B cell (primary cell): ENCODE results near the gene POLR2J. TPM values are rescaled to one million over a fixed set of nuclear protein-coding genes. Genes with fewer than 3 reads are reported as not detected.

Source experiments
- ATAC-seq: fragments of 200-7000 bp; cut with Tn5 transposase; one replicate; pipeline ENCODE4 v1.10.0; 2021; ENCODE audit warnings: low read depth, mild to moderate bottlenecking, moderate number of reproducible peaks, moderate library complexity
- CTCF ChIA-PET: fragments of 350-600 bp; sonication (Branson Sonifier 250); formaldehyde crosslinking; loops from one replicate; lab custom pipeline; 2021; ENCODE audit warnings: antibody characterized with exemption, inconsistent platforms; lab: Charles Lee
- POLR2A ChIA-PET: fragments of 350-600 bp; sonication (Branson Sonifier 250); formaldehyde crosslinking; loops from one replicate; lab custom pipeline; 2021; ENCODE audit warnings: antibody characterized with exemption; lab: Charles Lee
- DNase-seq: peaks from one replicate; pipeline ENCODE4 v3.0.0; 2013
- H2AFZ ChIP-seq: 2 replicates; pipeline ENCODE4 v1.6.1; 2012; ENCODE audit warnings: mild to moderate bottlenecking, low read depth, low read length; ENCODE audit not compliant: insufficient read depth, poor library complexity, severe bottlenecking
- H3K27ac ChIP-seq, 2 donors: 1 replicate in 1 of 2; 2 replicates in 1 of 2; pipeline ENCODE4 v1.5.1; 2012 to 2013; ENCODE audit warnings: low read length in 2 of 2, mild to moderate bottlenecking in 2 of 2, moderate library complexity in 1 of 2
- H3K27me3 ChIP-seq, 4 experiments: fragments of 200-600 bp in 1 of 4; sonication (generic) in 1 of 4; replicated peaks in 1 of 4; 1 replicate in 2 of 4; 2 replicates in 2 of 4; pipeline versions ENCODE4 v1.6.1 to v1.7.0; 2013 to 2016; ENCODE audit warnings: low read length in 3 of 4, mild to moderate bottlenecking in 2 of 4, mixed read lengths in 1 of 4, moderate library complexity in 1 of 4; ENCODE audit not compliant: insufficient read depth in 4 of 4, control insufficient read depth in 3 of 4; ENCODE audit errors: control extremely low read depth in 1 of 4
- H3K36me3 ChIP-seq, 2 experiments: replicated peaks in 1 of 2; 1 replicate in 1 of 2; 2 replicates in 1 of 2; pipeline versions ENCODE4 v1.6.1 to v1.7.1; 2013; ENCODE audit warnings: low read length in 1 of 2; ENCODE audit not compliant: insufficient read depth in 2 of 2, control insufficient read depth in 1 of 2; ENCODE audit errors: control extremely low read depth in 1 of 2, extremely low read depth in 1 of 2
- H3K4me1 ChIP-seq, 2 donors: fragments of 200-600 bp in 1 of 2; sonication (generic) in 1 of 2; 1 replicate in 1 of 2; 2 replicates in 1 of 2; pipeline versions ENCODE4 v1.5.1 to v1.6.1; 2013 to 2017; ENCODE audit warnings: low read length in 2 of 2; ENCODE audit not compliant: control insufficient read depth in 2 of 2, insufficient read depth in 2 of 2
- H3K4me2 ChIP-seq: replicated peaks from 2 replicates; pipeline ENCODE3; 2012; ENCODE audit warnings: mild to moderate bottlenecking, low read depth, low read length; ENCODE audit not compliant: poor library complexity, severe bottlenecking
- H3K4me3 ChIP-seq, 5 experiments: fragments of 200-600 bp in 1 of 5; sonication (generic) in 1 of 5; 1 replicate in 3 of 5; 2 replicates in 2 of 5; pipeline versions ENCODE4 v1.5.1 to v1.7.0; 2011 to 2016; ENCODE audit warnings: low read length in 4 of 5, mild to moderate bottlenecking in 4 of 5, low read depth in 2 of 5, control low read depth in 1 of 5, moderate library complexity in 1 of 5; ENCODE audit not compliant: insufficient read depth in 1 of 5; ENCODE audit errors: control extremely low read depth in 1 of 5, extremely low read depth in 1 of 5
- H3K79me2 ChIP-seq: fragments of 200-600 bp; sonication (generic); one replicate; pipeline ENCODE4 v1.6.0; 2016; ENCODE audit warnings: low read length; ENCODE audit not compliant: control insufficient read depth, insufficient read depth
- H3K9ac ChIP-seq: fragments of 200-600 bp; sonication (generic); 2 replicates; pipeline ENCODE4 v1.6.1; 2017; ENCODE audit warnings: mild to moderate bottlenecking, low read length, moderate library complexity
- H3K9me3 ChIP-seq, 3 donors: one replicate each; pipeline versions ENCODE4 v1.6.1 to v1.7.1; 2013; ENCODE audit warnings: low read length in 2 of 3; ENCODE audit not compliant: control insufficient read depth in 2 of 3, insufficient read depth in 1 of 3; ENCODE audit errors: control extremely low read depth in 1 of 3
- H4K20me1 ChIP-seq: 2 replicates; pipeline ENCODE4 v1.6.0; 2012; ENCODE audit warnings: mild to moderate bottlenecking, low read length; ENCODE audit not compliant: insufficient read depth, control insufficient read depth, poor library complexity, severe bottlenecking
- H3K27ac Mint-ChIP-seq: one replicate; pipeline ENCODE4 v1.8.0; 2021; ENCODE audit warnings: mixed read lengths
- H3K27me3 Mint-ChIP-seq: one replicate; pipeline ENCODE4 v1.8.0; 2021; ENCODE audit warnings: mixed read lengths
- H3K4me1 Mint-ChIP-seq: one replicate; pipeline ENCODE4 v1.8.0; 2021; ENCODE audit warnings: mixed read lengths
- H3K4me3 Mint-ChIP-seq: one replicate; pipeline ENCODE4 v1.8.0; 2021; ENCODE audit warnings: mixed read lengths
- H3K9me3 Mint-ChIP-seq: one replicate; pipeline ENCODE4 v1.8.0; 2022; ENCODE audit warnings: mixed read lengths; ENCODE audit not compliant: insufficient read depth
- EZH2 ChIP-seq: IDR thresholded peaks from 2 replicates; pipeline ENCODE4 v1.6.1; 2012; ENCODE audit warnings: borderline replicate concordance, low read depth, mild to moderate bottlenecking, moderate library complexity, low read length; ENCODE audit not compliant: insufficient read depth, poor library complexity, severe bottlenecking
- WGBS: methylation state at CpG from one replicate; pipeline ENCODE4 v1.1.5; 2013; ENCODE audit warnings: missing lambda C conversion rate; ENCODE audit not compliant: insufficient coverage; 5-methylcytosine and 5-hydroxymethylcytosine counted together
- intact Hi-C: fragments of 100-400 bp; cut with micrococcal nuclease; formaldehyde crosslinking; loops from one replicate; pipeline ENCODE4 v1.10.0; 2022
- polyA plus RNA-seq: library from polyadenylated mRNA; depleted of rRNA; stranded (reverse); fragments of >200 nt; gene quantifications from 2 replicates; pipeline ENCODE4 v1.2.3, GENCODE V29; 2012
- total RNA-seq, 2 donors: library from RNA; stranded (reverse); fragments of 120-200 nt in 1 of 2; gene quantifications; 1 replicate in 1 of 2; 2 replicates in 1 of 2; pipeline versions ENCODE4 v1.2.3 to v1.2.4, GENCODE V29; 2013 to 2022
- TF ChIP-seq, protein P1 (sequence below): fragments of 200-600 bp; IDR thresholded peaks from one replicate; pipeline ENCODE4 v1.8.0; 2022; ENCODE audit warnings: antibody characterized with exemption, mild to moderate bottlenecking

Gene POLR2J
- total and polyA plus RNA-seq, 2 donors (not counting 1 experiment from before 2014, with no cell fraction given) = 34.0 to 83.0 TPM

DNA sequence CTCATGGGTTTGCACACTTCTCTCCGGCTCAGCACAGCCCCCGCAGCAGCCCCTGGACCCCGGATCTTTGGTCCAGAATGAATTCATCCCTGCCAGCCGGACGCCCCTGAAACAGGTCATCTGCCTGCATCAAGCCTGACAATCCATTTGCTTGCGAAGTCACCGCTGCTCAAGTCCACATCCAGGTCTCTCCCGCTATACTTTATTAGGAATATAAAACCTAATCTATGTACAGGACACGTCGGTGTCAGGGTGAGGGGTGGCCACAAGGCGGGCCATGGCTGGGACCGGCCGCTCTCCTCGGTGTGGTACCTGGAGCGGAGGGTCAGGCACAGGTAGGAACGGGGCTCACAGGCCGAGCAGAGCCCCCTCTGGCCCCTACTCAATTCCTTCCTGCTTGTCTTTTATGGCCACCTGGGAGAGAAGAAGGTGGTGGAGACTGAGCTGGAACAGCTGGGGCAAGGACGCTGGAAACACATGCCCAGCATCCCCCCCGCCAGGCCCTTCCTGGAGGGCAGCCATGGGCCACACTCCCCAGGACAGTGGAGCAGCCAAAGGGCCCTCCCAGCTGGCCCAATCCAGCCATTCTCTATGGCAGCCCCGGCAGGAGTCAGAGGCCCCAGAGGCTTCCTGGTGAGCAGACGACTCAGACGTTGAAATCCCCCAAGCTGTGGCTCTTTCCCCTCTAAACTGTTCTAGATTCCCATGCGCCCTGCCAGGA, 5.3 kb downstream of the POLR2J start:
- H3K9me3 ChIP-seq = no peaks in the 10 kb centered on the region
- no peak overlapping the region for H3K27ac ChIP-seq
- no peaks in the 10 kb centered on the region for H4K20me1 ChIP-seq
- H3K36me3 ChIP-seq = peaks cover 0 to 36% of the 10 kb centered on the region in 2 experiments
- 92% methylated on average over 16 of the region's 23 CpGs for WGBS
- H2AFZ ChIP-seq = no peak overlapping the region
- no peaks in the 10 kb centered on the region for H3K27me3 Mint-ChIP-seq
- H3K9me3 Mint-ChIP-seq = no peaks in the 10 kb centered on the region
- no peaks in the 10 kb centered on the region for H3K4me1 Mint-ChIP-seq
- ChIA-PET CTCF (interaction anchor here (1.5 kb wide), 1 partner anchor 10 kb away, joined by 3 read pairs; no protein-coding TSS in a partner anchor), POLR2A (interaction anchor here (0.6 kb wide), 1 partner anchor 25 kb away, joined by 3 read pairs; no protein-coding TSS in a partner anchor)
- no peak for DNase-seq
- H3K79me2 ChIP-seq = peaks cover 5% of the 10 kb centered on the region
- no peak overlapping the region for H3K4me3 ChIP-seq
- H3K4me2 ChIP-seq = no peak overlapping the region
- H3K4me3 Mint-ChIP-seq = no peak overlapping the region
- no peaks in the 10 kb centered on the region for H3K27me3 ChIP-seq
- intact Hi-C loops = no loop called here
- H3K9ac ChIP-seq = no peak overlapping the region
- TF ChIP-seq, protein P1, sequence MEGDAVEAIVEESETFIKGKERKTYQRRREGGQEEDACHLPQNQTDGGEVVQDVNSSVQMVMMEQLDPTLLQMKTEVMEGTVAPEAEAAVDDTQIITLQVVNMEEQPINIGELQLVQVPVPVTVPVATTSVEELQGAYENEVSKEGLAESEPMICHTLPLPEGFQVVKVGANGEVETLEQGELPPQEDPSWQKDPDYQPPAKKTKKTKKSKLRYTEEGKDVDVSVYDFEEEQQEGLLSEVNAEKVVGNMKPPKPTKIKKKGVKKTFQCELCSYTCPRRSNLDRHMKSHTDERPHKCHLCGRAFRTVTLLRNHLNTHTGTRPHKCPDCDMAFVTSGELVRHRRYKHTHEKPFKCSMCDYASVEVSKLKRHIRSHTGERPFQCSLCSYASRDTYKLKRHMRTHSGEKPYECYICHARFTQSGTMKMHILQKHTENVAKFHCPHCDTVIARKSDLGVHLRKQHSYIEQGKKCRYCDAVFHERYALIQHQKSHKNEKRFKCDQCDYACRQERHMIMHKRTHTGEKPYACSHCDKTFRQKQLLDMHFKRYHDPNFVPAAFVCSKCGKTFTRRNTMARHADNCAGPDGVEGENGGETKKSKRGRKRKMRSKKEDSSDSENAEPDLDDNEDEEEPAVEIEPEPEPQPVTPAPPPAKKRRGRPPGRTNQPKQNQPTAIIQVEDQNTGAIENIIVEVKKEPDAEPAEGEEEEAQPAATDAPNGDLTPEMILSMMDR = no peak
- TF ChIP-seq EZH2 = no peak
- H3K27ac Mint-ChIP-seq = no peak overlapping the region
- ATAC-seq = no peak
- H3K4me1 ChIP-seq = no peaks in the 10 kb centered on the region
